ENCODE data around the gene VASH1. TPM values are rescaled to one million over a fixed set of nuclear protein-coding genes. Genes with fewer than 3 reads are reported as not detected.

The VASH1 gene
- total RNA-seq, 4 donors from 2014 or later = 1.9 to 7.5 (median 3.6) TPM

DNA sequence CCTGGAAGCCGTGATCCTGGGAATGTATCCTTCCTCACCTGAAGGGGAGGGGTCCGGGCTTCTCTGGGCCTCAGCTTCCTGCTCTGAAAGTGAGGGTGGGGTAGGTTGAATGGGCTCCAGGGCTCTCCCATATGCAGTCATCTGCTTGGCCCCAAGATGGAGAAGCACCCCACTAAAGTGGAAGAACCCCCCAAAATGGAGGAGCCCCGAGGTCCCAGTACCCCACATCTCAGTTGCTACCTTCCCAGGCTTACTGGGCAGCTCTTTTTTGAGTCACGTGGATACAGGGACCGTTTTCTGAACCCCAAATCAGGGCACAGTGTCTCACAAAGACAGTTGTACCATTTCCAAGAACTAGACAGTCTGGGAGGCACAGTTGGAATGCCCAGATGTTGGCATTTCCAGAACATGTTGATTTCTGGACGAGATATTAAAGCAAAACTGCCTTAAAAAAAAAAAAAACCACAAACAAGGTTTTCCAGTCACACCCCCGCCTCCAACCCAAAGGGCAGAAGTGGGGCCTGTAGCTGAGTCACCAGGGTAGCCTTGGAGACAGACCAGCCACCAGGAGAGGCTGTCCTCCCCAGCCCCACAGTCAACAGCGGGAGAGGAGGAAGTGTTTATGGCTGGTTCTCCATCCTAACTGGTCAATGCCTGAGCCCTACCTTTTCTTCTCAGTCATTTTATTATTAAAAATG lies 12.1 kb downstream of the VASH1 start:
- Histone ChIP-seq H3K4me1 (peaks cover 0 to 24% (median 4%) of the 10 kb centered on the region in 4 donors), H3K9me3 (no peaks in the 10 kb centered on the region), H3K27me3 (no peaks in the 10 kb centered on the region), H3K4me3 (no peak overlapping the region), H3K36me3 (no peaks in the 10 kb centered on the region), H3K27ac (peak overlapping the region; percentile 60 to 75 (median 66))
- no peak for TF ChIP-seq POLR2AphosphoS5 (IDR thresholded peaks at IDR 0.05)
- no peak for TF ChIP-seq EP300 (IDR thresholded peaks at IDR 0.05; ENCODE audit: low read depth)
- TF ChIP-seq, protein P1, sequence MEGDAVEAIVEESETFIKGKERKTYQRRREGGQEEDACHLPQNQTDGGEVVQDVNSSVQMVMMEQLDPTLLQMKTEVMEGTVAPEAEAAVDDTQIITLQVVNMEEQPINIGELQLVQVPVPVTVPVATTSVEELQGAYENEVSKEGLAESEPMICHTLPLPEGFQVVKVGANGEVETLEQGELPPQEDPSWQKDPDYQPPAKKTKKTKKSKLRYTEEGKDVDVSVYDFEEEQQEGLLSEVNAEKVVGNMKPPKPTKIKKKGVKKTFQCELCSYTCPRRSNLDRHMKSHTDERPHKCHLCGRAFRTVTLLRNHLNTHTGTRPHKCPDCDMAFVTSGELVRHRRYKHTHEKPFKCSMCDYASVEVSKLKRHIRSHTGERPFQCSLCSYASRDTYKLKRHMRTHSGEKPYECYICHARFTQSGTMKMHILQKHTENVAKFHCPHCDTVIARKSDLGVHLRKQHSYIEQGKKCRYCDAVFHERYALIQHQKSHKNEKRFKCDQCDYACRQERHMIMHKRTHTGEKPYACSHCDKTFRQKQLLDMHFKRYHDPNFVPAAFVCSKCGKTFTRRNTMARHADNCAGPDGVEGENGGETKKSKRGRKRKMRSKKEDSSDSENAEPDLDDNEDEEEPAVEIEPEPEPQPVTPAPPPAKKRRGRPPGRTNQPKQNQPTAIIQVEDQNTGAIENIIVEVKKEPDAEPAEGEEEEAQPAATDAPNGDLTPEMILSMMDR (IDR thresholded peaks at IDR 0.05) = no peak
- TF ChIP-seq POLR2A (IDR thresholded peaks at IDR 0.05) = no peak
- intact Hi-C loops (cut with DNase I; ENCODE audit: low total_unique reads) (no loop called here), in situ Hi-C loops (cut with MboI; ENCODE audit: low pct_ligation_motif_present in 1 of 4, low pct_unique_long_range_greater_than_20kb in 1 of 4, low sequenced_read_pairs in 3 of 4) (no loop called here)
- peak; percentile 49 for DNase-seq
- WGBS, 2 donors (ENCODE audit: low coverage in 1 of 2) = 22 to 38% methylated on average over 4 to 8 of the region's 8 CpGs

DNA sequence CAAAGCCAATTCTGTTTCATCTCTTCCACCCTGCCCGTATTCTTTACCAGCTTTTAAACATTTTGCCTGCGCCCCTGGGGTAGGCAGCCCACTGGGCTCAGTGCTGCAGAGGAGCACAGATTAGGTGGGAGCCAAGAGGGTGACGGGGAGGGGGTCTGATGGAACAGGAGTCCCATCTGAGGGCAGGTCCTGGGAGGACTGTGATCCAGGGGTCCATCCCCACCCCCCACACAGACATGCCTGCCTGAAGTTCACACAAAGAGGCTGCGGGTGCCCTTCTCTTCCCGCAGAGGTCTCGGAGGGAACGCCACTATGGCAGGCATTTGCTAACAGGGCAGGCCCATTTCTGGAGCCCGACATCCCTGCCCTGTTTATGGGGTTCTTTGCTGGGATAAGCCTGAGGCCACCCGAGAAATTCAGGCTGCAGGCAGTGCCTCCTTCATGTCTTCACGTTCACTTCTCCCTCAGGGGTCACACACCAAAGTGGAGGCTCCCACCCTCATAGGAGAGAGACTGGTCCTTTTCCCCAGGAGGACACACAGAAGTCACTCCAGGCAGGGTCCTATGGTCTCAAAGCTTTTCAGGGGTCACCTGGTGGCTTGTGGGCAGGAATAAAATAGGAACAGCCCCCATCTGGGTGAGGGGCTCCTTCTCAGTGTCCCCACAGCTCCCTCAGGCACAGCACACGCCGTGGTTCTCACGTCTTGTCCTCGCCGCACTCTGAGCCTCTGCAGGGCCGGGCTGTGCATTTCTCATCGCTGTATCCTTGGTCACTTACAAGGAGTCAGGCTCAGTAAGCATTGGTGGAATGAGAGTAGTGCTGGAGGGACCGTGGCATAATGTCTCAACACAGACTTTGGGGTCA lies 12.9 kb downstream of the VASH1 start:
- 80% methylated on average over 18 of the region's 18 CpGs; no CpG with 5 or more reads in 1 of the 2 donors for WGBS, 2 donors (ENCODE audit: low coverage in 1 of 2)
- Histone ChIP-seq H3K9me3 (no peaks in the 10 kb centered on the region), H3K27ac (peak overlapping the region in 2 of 4 donors; percentile 26 to 71)

DNA sequence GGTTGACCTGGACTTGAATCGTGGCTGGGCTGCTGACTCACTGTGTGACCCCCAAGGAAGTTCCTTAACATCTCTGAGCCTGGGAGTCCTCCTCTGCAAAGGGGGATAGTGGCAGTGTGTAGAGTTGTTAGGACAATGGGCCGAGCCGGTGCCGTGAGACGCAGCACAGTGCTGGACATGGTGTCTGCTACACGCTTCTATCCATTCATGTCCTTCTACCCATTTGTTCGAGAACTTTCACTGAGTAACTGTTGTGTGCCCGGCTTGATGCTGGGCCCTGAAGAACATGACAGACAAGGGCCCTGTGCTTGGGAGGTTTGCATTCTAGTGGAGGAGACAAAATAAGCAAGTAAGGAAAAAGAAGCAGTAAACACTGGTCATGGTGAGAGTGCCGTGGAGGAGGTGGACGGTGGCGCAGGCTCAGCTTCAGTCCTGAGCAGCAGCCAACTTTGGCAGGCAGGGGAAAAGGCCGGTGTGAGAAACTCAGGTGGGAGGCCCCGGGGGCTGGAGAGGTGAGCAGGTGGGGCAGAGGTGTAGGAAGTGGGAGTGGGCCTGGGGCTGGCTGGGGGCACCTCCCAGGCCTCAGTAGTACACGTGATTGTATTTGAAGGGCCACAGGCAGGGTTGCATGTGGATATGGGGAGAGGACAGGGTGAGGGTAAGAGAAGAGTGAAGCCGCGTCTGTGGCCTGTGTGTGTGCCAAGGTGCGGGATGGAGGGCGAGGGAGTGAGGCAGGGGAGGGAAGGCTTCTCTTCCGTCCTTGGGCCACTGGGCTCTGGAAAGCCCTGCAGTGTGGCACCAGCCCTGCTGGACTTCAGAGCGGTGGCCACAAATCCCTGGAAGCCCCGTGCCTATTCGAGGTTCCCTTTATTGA lies 13.8 kb downstream of the VASH1 start:
- in situ Hi-C loops (cut with MboI; ENCODE audit: low pct_ligation_motif_present in 1 of 4, low pct_unique_long_range_greater_than_20kb in 1 of 4, low sequenced_read_pairs in 3 of 4) = no loop called here
- H3K27me3 ChIP-seq = no peaks in the 10 kb centered on the region
- no peak overlapping the region for H3K27ac ChIP-seq
- no peaks in the 10 kb centered on the region for H3K9me3 ChIP-seq
- no peaks in the 10 kb centered on the region for H3K36me3 ChIP-seq
- no peak overlapping the region for H3K4me3 ChIP-seq
- TF ChIP-seq, protein P1 (IDR thresholded peaks at IDR 0.05) = no peak
- TF ChIP-seq EP300 (IDR thresholded peaks at IDR 0.05; ENCODE audit: low read depth) (no peak), POLR2AphosphoS5 (IDR thresholded peaks at IDR 0.05) (no peak), POLR2A (IDR thresholded peaks at IDR 0.05) (no peak)
- intact Hi-C loops (cut with DNase I; ENCODE audit: low total_unique reads) = no loop called here
- peaks cover 0 to 16% (median 4%) of the 10 kb centered on the region in 4 donors for H3K4me1 ChIP-seq
- DNase-seq = no peak
- WGBS, 2 donors (ENCODE audit: low coverage in 1 of 2) = 60 to 84% methylated on average over 1 to 22 of the region's 22 CpGs

More for the DNA sequence above, 12.9 kb downstream of the VASH1 start:
- no peak overlapping the region for H3K4me3 ChIP-seq
- H3K27me3 ChIP-seq = no peaks in the 10 kb centered on the region
- in situ Hi-C loops (cut with MboI; ENCODE audit: low pct_ligation_motif_present in 1 of 4, low pct_unique_long_range_greater_than_20kb in 1 of 4, low sequenced_read_pairs in 3 of 4) = no loop called here
- intact Hi-C loops (cut with DNase I; ENCODE audit: low total_unique reads) = no loop called here
- DNase-seq = no peak
- TF ChIP-seq POLR2A (IDR thresholded peaks at IDR 0.05) = no peak
- TF ChIP-seq POLR2AphosphoS5 (IDR thresholded peaks at IDR 0.05) = no peak
- no peak for TF ChIP-seq EP300 (IDR thresholded peaks at IDR 0.05; ENCODE audit: low read depth)
- TF ChIP-seq, protein P1 (IDR thresholded peaks at IDR 0.05) = no peak
- peaks cover 0 to 16% (median 4%) of the 10 kb centered on the region in 4 donors for H3K4me1 ChIP-seq
- no peaks in the 10 kb centered on the region for H3K36me3 ChIP-seq
